ENCODE data around the gene TNFAIP3.
A peak's percentile ranks its signal among the peaks of the same experiment; 100 is the strongest.

TNFAIP3 gene

GRCh38 chr6:137851669-137852068 lies 15.4 kb upstream of the TNFAIP3 start:
- Histone ChIP-seq H3K27ac (ENCODE audit: low read depth, low read length) (peak overlapping the region; percentile 84), H3K79me2 (ENCODE audit: control insufficient read depth, insufficient read depth, low read length, unreplicated experiment) (no peaks in the 10 kb centered on the region), H3K4me3 (ENCODE audit: low read depth, low read length) (no peak overlapping the region), H2AFZ (ENCODE audit: low read length, unreplicated experiment) (peak overlapping the region; percentile 20), H3K36me3 (ENCODE audit: insufficient read depth, low read length) (no peaks in the 10 kb centered on the region), H3K4me1 (ENCODE audit: control insufficient read depth, insufficient read depth, low read length, unreplicated experiment) (peaks cover 51% of the 10 kb centered on the region), H3K27me3 (ENCODE audit: insufficient read depth, low read length) (no peaks in the 10 kb centered on the region)

DNA sequence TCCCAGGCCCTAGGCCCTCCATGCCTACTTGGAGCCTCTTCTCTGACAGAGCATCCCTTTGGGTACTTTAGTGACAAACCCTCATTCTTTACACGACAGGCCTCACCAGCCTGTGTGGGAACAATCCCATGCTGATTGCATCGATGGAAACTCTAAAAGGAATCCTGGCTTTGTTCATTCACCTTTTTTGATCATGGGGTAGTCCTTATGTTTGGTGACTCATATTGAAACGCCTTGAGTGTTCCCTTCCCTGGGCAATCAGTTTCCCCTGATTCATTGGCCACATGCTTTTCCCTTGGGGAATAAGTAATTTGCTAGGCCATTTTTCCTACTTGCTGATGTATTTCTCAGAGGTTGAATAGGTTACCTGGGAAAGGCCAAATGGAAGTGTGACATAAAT lies 14.7 kb upstream of the TNFAIP3 start:
- no peak overlapping the region for H3K4me3 ChIP-seq (ENCODE audit: low read depth, low read length)
- H3K27me3 ChIP-seq (ENCODE audit: insufficient read depth, low read length) = no peaks in the 10 kb centered on the region
- H3K27ac ChIP-seq (ENCODE audit: low read depth, low read length) = peak overlapping the region; percentile 84
- H2AFZ ChIP-seq (ENCODE audit: low read length, unreplicated experiment) = peak overlapping the region; percentile 20
- no peaks in the 10 kb centered on the region for H3K79me2 ChIP-seq (ENCODE audit: control insufficient read depth, insufficient read depth, low read length, unreplicated experiment)
- peaks cover 51% of the 10 kb centered on the region for H3K4me1 ChIP-seq (ENCODE audit: control insufficient read depth, insufficient read depth, low read length, unreplicated experiment)
- no peaks in the 10 kb centered on the region for H3K36me3 ChIP-seq (ENCODE audit: insufficient read depth, low read length)

DNA sequence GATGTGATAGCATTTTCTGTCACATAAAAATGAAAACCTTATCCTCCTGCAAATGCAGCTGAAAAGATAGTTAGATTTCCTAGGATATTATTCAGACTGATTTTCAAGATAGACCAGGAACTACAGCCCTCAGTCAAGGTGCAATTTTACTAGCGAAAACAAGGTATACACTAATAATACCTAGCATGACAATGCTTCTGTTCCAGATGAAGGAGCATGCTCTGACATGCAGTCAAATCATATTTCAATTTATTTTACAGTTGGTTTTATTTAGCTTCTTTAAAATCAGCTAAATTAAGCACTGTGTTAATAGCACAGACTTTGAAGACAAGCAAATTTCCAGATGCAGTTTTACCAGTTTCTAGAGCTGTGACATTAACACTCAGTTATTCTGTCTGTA lies 14.2 kb upstream of the TNFAIP3 start:
- peak overlapping the region; percentile 84 for H3K27ac ChIP-seq (ENCODE audit: low read depth, low read length)
- H2AFZ ChIP-seq (ENCODE audit: low read length, unreplicated experiment) = peak overlapping the region; percentile 33
- no peaks in the 10 kb centered on the region for H3K36me3 ChIP-seq (ENCODE audit: insufficient read depth, low read length)
- no peaks in the 10 kb centered on the region for H3K79me2 ChIP-seq (ENCODE audit: control insufficient read depth, insufficient read depth, low read length, unreplicated experiment)
- H3K4me3 ChIP-seq (ENCODE audit: low read depth, low read length) = no peak overlapping the region
- H3K4me1 ChIP-seq (ENCODE audit: control insufficient read depth, insufficient read depth, low read length, unreplicated experiment) = peaks cover 51% of the 10 kb centered on the region
- no peaks in the 10 kb centered on the region for H3K27me3 ChIP-seq (ENCODE audit: insufficient read depth, low read length)

GRCh38 chr6:137853569-137854213 lies 13.4 kb upstream of the TNFAIP3 start:
- no peaks in the 10 kb centered on the region for H3K27me3 ChIP-seq (ENCODE audit: insufficient read depth, low read length)
- no peaks in the 10 kb centered on the region for H3K79me2 ChIP-seq (ENCODE audit: control insufficient read depth, insufficient read depth, low read length, unreplicated experiment)
- peak overlapping the region; percentile 33 for H2AFZ ChIP-seq (ENCODE audit: low read length, unreplicated experiment)
- H3K27ac ChIP-seq (ENCODE audit: low read depth, low read length) = peak overlapping the region; percentile 84
- peaks cover 49% of the 10 kb centered on the region for H3K4me1 ChIP-seq (ENCODE audit: control insufficient read depth, insufficient read depth, low read length, unreplicated experiment)
- H3K36me3 ChIP-seq (ENCODE audit: insufficient read depth, low read length) = no peaks in the 10 kb centered on the region
- no peak overlapping the region for H3K4me3 ChIP-seq (ENCODE audit: low read depth, low read length)

DNA sequence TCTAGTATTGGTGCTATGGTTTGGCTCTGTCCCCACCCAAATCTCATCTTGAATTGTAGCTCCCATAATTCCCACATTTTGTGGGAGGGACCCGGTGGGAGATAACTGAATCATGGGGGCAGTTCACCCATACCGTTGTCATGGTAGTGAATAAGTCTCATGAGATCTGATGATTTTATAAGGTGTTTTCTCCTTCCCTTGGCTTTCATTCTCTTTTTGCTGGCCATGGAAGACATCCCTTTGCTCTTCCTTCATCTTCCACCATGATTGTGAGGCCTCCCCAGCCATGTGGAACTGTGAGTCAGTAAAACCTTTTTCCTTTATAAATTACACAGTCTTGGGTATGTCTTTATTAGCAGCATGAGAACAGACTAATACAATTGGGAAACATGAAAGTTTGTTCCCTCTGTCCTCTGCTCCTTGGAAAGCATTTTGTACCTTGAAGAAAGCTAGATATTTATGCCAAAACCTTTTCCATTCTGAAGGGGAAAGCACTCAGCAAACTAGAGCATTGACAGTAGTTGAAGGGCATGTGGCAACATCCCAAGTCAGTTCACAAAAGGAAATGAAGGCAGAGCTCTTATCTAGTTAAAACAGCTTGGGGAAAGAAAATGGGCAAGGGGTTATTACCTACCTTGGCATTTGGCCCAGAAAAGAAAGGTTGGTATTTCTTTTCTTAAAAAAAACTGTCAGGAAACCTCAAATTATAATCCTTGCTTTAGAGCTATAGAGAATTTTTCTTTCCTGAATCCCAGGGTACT lies 10.7 kb upstream of the TNFAIP3 start:
- H3K79me2 ChIP-seq (ENCODE audit: control insufficient read depth, insufficient read depth, low read length, unreplicated experiment) = no peaks in the 10 kb centered on the region
- no peak overlapping the region for H2AFZ ChIP-seq (ENCODE audit: low read length, unreplicated experiment)
- H3K27me3 ChIP-seq (ENCODE audit: insufficient read depth, low read length) = no peaks in the 10 kb centered on the region
- no peak overlapping the region for H3K4me3 ChIP-seq (ENCODE audit: low read depth, low read length)
- peaks cover 31% of the 10 kb centered on the region for H3K4me1 ChIP-seq (ENCODE audit: control insufficient read depth, insufficient read depth, low read length, unreplicated experiment)
- H3K27ac ChIP-seq (ENCODE audit: low read depth, low read length) = no peak overlapping the region
- H3K36me3 ChIP-seq (ENCODE audit: insufficient read depth, low read length) = no peaks in the 10 kb centered on the region

DNA sequence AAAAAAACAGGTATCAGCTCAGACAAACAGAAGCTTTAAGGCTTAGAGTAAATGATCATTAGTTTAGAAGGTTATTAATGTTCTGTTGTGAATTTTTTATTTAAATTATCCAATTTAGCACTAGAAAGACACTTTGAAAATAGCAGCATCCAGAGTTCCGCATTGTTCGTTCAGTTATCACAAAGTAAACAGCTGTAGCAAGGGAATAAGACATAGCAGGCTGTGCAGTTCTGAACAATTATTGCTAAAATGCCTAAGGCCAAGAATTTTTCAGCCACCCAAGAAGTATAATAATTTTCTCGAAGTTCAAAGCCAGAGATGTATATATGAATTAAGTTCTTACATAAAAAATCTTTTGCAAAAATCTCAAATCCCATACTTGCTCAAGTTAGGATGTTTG lies 8.0 kb upstream of the TNFAIP3 start:
- H3K4me1 ChIP-seq (ENCODE audit: control insufficient read depth, insufficient read depth, low read length, unreplicated experiment) = peaks cover 7% of the 10 kb centered on the region

GRCh38 chr6:137860394-137861005 lies 6.6 kb upstream of the TNFAIP3 start:
- Histone ChIP-seq H2AFZ (ENCODE audit: low read length, unreplicated experiment) (no peak overlapping the region), H3K4me3 (ENCODE audit: low read depth, low read length) (no peak overlapping the region), H3K27ac (ENCODE audit: low read depth, low read length) (no peak overlapping the region), H3K36me3 (ENCODE audit: insufficient read depth, low read length) (no peaks in the 10 kb centered on the region), H3K79me2 (ENCODE audit: control insufficient read depth, insufficient read depth, low read length, unreplicated experiment) (no peaks in the 10 kb centered on the region), H3K4me1 (ENCODE audit: control insufficient read depth, insufficient read depth, low read length, unreplicated experiment) (peaks cover 5% of the 10 kb centered on the region), H3K27me3 (ENCODE audit: insufficient read depth, low read length) (no peaks in the 10 kb centered on the region)

More for the DNA sequence above, 8.0 kb upstream of the TNFAIP3 start:
- H2AFZ ChIP-seq (ENCODE audit: low read length, unreplicated experiment) = no peak overlapping the region
- H3K79me2 ChIP-seq (ENCODE audit: control insufficient read depth, insufficient read depth, low read length, unreplicated experiment) = no peaks in the 10 kb centered on the region
- no peaks in the 10 kb centered on the region for H3K36me3 ChIP-seq (ENCODE audit: insufficient read depth, low read length)
- H3K27ac ChIP-seq (ENCODE audit: low read depth, low read length) = no peak overlapping the region
- no peak overlapping the region for H3K4me3 ChIP-seq (ENCODE audit: low read depth, low read length)
- H3K27me3 ChIP-seq (ENCODE audit: insufficient read depth, low read length) = no peaks in the 10 kb centered on the region

GRCh38 chr6:137861550-137862337 lies 5.3 kb upstream of the TNFAIP3 start:
- Histone ChIP-seq H3K27ac (ENCODE audit: low read depth, low read length) (no peak overlapping the region), H3K36me3 (ENCODE audit: insufficient read depth, low read length) (no peaks in the 10 kb centered on the region), H3K4me1 (ENCODE audit: control insufficient read depth, insufficient read depth, low read length, unreplicated experiment) (peaks cover 14% of the 10 kb centered on the region), H3K27me3 (ENCODE audit: insufficient read depth, low read length) (no peaks in the 10 kb centered on the region), H2AFZ (ENCODE audit: low read length, unreplicated experiment) (no peak overlapping the region), H3K79me2 (ENCODE audit: control insufficient read depth, insufficient read depth, low read length, unreplicated experiment) (no peaks in the 10 kb centered on the region), H3K4me3 (ENCODE audit: low read depth, low read length) (no peak overlapping the region)

GRCh38 chr6:137862419-137863090 lies 4.5 kb upstream of the TNFAIP3 start:
- Histone ChIP-seq H3K36me3 (ENCODE audit: insufficient read depth, low read length) (no peaks in the 10 kb centered on the region), H3K27me3 (ENCODE audit: insufficient read depth, low read length) (no peaks in the 10 kb centered on the region), H3K27ac (ENCODE audit: low read depth, low read length) (no peak overlapping the region), H3K4me3 (ENCODE audit: low read depth, low read length) (no peak overlapping the region), H2AFZ (ENCODE audit: low read length, unreplicated experiment) (no peak overlapping the region), H3K4me1 (ENCODE audit: control insufficient read depth, insufficient read depth, low read length, unreplicated experiment) (peaks cover 14% of the 10 kb centered on the region), H3K79me2 (ENCODE audit: control insufficient read depth, insufficient read depth, low read length, unreplicated experiment) (peaks cover 5% of the 10 kb centered on the region)
